Measurements from ENCODE around the gene GUCA2B. TPM values are rescaled to one million over a fixed set of nuclear protein-coding genes. Genes with fewer than 3 reads are reported as not detected.

GUCA2B gene
- total RNA-seq, 1 experiment from 2014 or later: not detected

- peak; percentile 88 for DNase-seq (ENCODE audit: low read depth)
Measured at GRCh38 chr1:42165511-42166210, 12.5 kb downstream of the GUCA2B start.

DNA sequence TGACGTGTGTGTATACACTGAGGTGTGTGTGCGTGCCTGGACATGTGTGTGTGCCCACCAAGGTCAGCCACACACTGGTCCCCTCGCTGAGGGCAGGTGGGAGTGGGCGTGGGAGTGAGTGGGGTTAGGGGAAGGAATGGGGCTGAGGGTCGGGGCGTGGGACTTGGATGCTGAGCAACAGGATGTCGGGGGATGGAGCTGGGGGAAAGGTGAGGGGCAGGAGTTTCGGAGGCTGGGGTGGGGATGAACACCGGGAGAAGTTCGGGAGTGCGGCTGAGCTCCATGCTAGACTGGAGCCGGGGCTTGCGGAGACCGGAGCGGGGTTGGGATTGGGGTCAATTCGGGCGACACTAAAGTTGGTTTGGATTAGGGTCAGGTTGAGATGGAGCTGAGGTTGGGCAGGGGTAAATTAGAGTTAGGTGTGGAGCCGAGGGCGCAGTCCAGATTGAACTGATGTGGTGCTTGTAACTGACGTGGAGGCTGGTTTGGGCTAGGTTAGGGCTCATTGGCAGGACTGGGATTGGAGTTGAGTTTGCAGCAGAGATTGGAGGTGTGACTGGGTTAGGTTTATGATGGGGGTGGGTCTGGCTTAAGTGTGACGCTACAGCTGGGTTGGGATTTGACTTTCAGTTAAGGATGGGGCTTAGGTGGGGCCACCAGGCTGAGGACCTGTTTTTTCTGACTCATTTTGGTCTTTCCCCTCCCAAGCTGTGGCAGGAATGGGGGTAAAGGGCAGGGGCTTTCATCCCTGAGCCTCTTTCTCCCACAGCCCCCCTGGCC is 14.6 kb downstream of the GUCA2B start:
- no peak for DNase-seq (ENCODE audit: low read depth)

GRCh38 chr1:42168391-42168670 is 15.1 kb downstream of the GUCA2B start:
- DNase-seq (ENCODE audit: low read depth): no peak

- DNase-seq (ENCODE audit: low read depth): no peak
Measured at GRCh38 chr1:42168763-42169162, 15.6 kb downstream of the GUCA2B start.

GRCh38 chr1:42170779-42171621 is 17.8 kb downstream of the GUCA2B start:
- DNase-seq (ENCODE audit: low read depth): no peak

DNA sequence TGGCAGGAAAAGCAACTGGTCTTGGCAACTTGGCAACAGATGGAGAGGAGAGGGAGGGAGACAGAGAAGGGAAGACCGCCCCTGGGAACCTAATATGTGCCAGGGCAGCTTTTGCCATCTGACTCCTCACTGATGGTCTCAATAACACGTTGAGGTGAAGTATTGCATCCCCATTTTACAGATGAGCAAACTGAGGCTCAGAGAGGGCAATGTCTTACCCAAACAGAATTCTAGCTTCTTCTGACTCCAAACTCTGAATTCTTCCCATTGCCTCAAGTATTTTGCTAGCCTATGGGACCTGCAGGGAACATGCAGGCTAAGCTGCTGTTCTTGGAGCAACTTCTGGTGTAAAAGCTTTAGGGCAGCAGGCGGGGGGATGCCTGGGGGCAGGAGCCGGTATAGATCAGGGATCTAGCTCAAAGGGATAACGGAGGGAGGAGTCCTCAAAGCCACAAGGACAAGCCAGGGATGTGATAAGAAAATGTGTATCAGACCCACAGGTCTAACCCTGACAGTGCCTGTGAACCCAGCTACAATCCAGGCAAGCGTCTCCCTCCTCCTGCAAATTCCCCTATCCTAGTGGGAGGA is 18.6 kb downstream of the GUCA2B start:
- no peak for DNase-seq (ENCODE audit: low read depth)

DNA sequence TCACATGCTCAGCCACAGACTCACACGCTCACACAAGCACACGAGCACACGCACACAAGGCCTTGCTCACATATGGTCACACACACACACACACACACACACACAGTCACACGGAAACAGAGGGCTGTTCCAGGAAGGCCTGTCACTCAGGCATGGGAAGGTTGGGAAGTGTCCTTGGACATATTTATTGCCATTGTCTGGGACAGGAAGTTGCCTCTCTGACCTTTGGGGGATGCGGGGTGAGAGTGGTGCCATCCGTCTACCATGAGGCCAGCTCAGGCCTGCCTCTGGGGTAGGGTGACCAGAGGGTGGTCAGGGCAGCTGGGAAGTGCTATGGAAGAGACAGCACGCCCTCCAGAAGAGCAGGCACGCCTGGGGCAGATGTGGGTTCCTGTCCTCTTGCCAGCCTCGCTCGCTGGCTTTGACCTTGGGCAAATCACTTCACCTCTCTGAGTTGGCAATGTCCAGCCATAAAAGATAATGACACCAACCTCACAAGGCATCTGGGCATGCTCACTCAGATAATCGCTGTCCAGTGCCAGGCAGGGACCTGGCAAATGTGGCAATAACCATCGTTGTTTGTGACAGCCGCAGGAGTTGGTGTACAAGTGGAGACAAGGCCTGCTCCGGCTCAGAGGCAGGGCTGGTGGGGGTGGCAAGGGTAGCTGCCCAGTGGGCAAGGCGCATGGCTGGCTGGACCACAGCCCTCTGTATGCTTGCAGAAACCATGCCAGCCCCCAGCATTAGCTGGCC is 19.3 kb downstream of the GUCA2B start:
- no peak for DNase-seq (ENCODE audit: low read depth)

DNA sequence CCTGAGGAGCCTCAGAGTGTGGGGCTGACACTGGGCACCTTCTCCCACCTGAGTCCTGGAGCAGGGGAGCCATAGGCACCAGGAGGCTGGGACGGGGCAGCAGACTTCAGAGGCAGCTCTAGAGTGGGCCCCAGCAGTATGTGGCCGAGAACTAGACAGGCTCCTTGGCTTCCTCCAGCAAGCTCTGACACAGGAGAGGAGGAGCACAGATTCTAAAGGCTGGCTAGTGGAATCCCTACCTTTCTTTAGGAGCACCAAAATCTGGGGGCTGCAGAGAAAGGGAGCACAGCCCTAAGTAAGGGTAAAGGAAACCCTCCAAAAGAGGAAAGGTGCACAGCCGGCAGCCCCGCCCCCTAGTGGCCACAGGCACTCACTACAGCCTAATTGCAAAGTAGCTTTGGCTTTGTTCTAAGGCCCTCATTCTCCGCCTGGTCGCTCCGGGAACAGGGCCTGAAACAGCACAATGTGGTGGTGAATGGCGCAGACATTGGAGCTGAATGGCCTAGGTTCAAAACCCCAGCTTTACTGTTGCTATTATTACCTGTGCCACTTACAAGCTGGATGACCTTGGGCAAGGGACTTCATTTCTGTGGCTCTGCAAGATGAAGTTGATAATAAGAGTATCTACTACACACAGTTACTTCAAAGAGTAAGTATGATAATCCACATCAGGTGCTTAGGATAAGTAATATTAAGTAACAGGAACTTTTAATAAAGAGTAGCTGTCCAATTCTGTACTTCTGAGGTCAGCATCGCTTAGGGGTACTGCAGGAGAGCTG is 20.1 kb downstream of the GUCA2B start:
- DNase-seq (ENCODE audit: low read depth): peak; percentile 45

DNA sequence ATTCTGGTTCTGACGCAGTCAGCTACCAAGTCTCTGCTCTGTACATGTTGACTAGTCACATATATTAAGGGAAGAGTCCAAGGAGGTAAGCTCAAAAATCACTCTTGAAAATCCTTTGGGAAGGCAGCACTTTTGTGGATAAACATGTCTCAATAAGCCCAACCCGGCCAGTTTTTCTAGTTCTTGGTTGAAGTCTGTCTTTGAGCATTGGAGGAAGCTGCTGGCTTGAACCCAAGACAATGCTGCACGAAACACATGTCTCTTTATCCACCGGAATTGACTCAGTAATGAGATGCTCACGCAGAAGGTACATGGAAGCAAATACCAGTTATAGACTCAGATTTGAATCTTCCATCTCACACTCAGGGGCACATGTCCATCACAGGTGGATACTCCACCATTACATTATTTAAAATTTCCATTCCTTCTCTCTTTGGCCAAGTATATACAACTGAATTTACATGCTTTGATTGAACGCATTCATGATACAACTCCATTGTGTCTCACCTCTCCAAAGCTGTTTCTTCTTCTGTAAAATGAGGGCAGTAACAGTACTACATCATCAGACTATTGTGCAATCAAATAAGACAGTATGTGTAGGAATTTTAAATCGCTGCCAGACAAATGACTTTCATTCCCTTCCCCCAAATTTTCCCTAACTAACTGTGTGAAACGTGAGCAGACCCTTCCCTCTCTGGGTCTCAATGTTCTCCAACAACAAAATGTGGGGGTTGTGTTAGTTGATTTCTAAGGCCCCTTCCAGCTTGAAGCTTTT is 20.9 kb downstream of the GUCA2B start:
- DNase-seq (ENCODE audit: low read depth): no peak

DNA sequence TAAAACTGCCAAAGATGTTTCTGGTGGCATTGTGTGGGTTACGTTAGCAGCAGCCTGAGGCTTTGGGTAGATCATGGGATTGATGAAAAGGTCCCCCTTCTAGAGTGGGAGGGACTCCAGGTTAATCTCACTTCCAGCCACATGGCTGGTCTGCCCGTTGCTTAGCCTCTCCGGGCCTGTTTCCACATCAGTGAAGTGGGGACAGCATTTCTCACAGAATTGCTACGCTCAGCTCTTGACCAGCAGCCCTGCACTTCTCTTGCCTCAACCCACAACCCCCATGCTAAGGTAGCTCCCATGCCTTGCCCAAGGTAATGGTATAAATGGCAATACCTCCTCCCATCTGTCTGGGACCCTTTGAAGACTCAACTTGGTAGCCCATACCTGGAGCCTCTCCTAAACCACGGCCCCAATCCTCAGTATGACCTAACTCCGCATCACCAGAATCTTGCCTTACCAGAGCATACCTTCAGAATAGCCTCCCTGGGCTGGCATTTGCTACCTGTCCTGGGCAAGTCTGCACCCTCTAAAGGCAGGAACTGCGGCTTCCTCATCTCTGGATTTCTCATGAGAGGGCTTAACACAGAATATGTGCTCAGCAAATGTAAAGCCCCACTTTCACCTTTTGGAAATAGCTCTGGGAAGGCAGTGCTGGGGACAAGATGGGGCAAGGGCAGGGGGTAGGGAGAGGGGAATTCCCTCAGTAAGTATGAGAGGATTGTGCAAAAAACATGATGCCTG is 22.3 kb downstream of the GUCA2B start:
- no peak for DNase-seq (ENCODE audit: low read depth)

DNA sequence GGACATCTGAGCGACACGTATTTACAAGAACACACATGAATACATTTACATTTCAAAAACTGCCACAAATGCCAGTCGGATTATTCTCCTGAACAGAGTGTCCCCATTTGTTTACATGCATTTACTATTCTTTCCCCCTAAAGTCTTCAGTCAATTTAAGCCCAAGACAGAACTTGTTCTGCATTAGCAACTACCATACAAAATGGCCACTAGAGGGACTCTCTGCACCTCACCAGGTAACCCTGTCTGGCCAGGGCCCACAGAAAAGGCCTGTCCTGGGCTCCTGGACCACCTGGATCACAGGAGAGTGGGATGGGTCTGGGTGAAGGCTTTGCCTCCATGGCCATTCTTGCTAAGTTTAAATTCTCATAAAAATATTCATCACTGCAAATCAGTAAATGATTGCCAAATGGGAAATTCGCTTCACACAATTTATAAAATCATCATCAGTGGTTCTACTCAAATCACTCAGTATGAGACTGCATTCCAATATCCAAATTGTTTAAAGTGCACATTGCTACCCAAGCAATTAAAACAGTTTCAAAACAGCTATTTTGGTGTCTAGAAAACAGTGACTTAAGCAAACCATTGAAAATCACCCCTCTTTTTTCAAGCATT is 23.8 kb downstream of the GUCA2B start:
- peak; percentile 34 for DNase-seq (ENCODE audit: low read depth)

- DNase-seq (ENCODE audit: low read depth): peak; percentile 79
Measured at GRCh38 chr1:42177541-42177981, 24.4 kb downstream of the GUCA2B start.

- DNase-seq (ENCODE audit: low read depth): no peak
Measured at GRCh38 chr1:42178249-42178648, 25.0 kb downstream of the GUCA2B start.

GRCh38 chr1:42179275-42179674 is 26.1 kb downstream of the GUCA2B start:
- no peak for DNase-seq (ENCODE audit: low read depth)

- DNase-seq (ENCODE audit: low read depth): no peak
Measured at GRCh38 chr1:42179900-42180329, 26.7 kb downstream of the GUCA2B start.

DNA sequence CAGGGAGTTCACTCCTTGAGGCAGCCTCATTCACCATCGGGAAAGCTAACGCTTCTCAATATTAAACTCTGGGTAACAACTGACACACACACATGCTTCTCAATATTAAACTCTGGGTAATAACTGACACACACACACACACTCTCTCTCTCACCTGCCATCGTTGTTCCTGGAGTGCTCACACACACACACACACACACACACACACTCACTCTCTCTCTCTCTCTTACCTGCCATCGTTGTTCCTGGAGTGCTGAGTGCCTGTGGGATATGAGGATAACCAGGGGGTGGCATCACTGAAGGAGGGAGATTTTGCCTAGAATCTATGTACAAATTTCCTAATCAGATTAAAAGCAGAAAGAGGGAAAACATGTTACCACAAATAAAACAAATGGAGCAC is 28.5 kb downstream of the GUCA2B start:
- no peak for DNase-seq (ENCODE audit: low read depth)

DNA sequence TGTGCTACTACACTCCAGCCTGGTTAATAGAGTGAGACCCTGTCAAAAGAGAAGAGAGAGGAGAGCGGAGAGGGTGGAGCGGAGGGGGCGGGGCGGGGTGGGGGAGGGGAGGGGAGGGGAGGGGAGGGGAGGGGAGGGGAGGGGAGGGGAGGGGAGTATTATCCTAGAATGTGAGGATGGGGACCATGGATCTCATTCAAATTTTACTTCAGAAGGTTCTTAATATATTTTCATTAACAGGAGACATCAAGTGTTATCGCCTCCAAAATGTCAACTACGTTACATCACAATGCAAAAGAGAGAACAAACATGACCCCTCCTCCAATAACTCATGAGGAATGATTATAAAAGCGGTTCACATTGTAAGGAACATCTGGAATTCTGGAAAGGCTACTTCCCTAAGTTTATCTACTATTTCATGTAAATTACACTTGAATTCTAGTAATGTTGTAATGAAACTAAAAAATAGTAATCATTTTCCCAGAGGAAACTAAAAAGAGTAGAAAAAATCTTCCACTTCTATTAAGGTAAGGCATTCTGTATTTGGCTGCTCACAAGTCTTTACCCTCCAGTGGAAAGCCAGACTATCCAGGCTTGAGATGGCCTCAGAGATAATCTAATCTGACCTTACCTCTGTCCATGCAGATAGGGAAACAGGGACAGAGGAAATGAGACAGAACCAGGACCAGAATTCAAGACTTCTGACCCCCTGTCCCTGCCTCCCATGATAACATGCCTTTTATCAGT is 30.2 kb downstream of the GUCA2B start:
- no peak for DNase-seq (ENCODE audit: low read depth)

GRCh38 chr1:42183957-42184268 is 30.7 kb downstream of the GUCA2B start:
- DNase-seq (ENCODE audit: low read depth): no peak

All from RPMI7951 (cell line).